Activated gamma-delta T cell (primary cell): ENCODE data around the gene RFX2.

Experiments used
- DNase-seq: peaks from one replicate; lab custom pipeline; 2025; lab: John Stamatoyannopoulos, UW

The RFX2 gene

DNA sequence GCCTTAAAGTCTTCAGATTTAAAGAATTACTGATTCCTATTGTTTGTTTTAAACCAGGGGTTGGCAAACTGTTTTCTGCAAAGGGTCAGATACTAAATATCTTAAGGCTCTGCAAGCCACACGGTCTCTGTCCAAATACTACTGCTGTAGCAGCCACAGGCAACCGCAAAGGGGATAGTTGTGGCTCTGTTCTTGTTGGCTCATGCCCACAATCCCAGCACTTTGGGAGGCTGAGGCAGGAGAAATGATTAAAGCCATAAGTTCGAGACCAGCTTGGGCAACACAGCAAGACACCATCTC, 154.7 kb downstream of the RFX2 start:
- no peak for DNase-seq

DNA sequence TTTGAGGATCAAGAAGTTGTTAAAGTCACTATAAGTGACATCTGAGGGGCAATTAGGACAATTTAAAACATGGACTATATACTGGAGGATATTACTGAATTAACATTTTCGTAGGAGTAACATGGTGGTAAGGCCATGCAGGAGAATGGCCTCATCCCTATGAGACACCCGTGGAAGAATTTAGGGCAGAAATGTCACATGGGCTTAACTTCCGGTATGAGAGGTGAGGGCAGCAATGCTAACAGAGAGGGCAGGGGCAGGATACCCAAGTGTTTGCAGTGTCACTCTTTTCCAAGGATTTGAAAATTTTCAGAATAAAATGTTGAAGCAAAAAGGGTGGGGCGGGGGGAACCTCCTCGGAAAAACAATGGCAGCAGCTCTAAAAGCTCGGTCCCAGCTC, 156.0 kb downstream of the RFX2 start:
- no peak for DNase-seq

DNA sequence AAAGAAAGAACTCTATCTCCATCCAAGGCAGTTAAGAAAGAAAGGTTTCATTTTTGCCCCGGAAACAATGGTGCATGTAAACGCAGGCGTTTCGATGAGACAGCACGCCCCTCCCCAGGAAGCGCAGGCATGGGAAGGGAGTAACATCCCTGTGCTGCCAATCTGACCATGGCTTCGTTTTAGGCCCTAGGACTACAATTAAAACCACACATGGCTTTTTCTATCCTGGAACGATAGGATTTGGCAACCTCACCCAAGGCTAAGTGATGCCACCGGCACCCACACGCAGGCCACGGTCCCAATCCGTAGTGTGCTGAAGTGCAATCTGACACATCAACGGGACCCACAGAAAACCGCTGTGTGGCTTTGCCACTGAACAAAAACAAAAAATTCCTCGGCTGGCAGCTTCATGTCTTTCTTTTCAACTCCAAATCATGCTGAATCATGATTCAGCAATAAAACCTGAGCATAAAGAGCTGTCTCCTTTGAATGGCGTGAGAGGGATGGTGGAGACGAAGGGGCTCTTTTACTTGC, 156.6 kb downstream of the RFX2 start:
- no peak for DNase-seq

DNA sequence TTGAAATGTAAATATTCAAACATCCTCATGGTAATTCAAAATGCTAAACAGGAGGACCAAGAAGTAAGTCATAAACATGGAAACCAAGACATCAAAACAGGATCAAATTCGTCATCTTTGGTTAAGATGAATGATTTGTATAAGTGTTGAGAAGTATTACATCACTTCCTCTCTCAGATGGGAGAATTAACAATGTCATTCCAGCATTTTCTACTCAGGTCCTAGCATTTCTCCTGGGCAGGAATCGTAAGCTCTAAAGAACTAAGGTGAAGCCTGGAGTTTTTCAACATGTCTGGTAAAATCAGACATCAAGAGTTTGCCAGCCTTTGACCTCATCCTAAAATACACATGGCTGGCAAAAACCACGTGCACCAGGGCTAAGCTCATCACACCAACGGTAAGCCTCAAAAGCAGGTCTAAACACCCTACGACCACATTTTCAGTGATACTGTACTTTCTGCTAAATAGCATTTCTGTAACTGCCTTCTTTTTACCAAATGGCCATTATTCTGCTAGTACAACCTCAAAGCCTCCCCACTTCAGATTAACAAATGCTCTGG, 157.2 kb downstream of the RFX2 start:
- no peak for DNase-seq

- DNase-seq: no peak
These were observed 157.9 kb downstream of the RFX2 start for GRCh38 chr19:5952193-5953029.

DNA sequence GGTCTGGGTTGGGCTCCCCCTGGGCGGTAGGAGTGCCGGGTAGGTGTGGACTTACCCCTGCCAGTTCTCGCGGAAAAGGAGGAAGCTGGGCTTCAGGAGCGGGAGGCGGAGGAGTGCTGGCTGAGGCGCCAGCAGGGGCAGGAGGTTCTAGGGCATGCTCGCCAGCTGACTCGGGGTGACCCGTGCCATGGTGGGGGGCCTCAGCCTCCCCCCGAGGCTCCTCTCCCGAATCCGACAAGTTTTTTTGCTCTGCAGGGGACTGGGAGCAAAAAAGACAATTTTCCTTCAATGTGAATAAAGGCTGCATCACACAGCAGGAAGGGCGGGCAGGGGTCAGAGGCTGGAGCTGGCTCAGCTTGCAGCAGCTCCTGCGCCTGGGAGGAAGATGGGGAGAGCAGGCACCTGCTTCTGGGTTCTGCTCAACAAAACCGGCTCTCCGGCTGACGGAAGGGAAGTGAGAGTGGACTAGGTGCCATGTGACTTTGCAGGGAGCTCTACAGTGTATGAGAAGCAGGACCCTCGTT, 158.9 kb downstream of the RFX2 start:
- no peak for DNase-seq

DNA sequence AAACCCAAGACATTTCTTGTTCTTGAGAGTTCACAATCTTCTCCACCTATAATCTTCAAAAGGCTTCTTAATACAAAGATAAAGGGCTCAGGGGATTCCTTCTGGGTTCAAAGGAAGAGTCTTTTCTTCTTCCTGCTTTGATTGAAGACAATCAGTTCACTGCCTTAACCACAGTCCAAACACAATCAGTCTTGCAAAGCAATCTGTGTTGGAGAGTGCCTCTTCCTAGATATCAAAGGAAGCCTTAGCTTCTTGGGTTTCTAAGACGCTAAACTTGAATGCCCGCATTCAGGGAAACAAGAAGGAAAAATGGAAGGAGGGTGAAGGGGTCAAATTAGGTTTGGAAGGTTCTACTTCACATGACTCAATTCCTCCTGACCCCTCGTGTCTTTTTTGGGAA, 159.6 kb downstream of the RFX2 start:
- no peak for DNase-seq

- no peak for DNase-seq
These were observed 160.5 kb downstream of the RFX2 start for GRCh38 chr19:5949792-5950305.

DNA sequence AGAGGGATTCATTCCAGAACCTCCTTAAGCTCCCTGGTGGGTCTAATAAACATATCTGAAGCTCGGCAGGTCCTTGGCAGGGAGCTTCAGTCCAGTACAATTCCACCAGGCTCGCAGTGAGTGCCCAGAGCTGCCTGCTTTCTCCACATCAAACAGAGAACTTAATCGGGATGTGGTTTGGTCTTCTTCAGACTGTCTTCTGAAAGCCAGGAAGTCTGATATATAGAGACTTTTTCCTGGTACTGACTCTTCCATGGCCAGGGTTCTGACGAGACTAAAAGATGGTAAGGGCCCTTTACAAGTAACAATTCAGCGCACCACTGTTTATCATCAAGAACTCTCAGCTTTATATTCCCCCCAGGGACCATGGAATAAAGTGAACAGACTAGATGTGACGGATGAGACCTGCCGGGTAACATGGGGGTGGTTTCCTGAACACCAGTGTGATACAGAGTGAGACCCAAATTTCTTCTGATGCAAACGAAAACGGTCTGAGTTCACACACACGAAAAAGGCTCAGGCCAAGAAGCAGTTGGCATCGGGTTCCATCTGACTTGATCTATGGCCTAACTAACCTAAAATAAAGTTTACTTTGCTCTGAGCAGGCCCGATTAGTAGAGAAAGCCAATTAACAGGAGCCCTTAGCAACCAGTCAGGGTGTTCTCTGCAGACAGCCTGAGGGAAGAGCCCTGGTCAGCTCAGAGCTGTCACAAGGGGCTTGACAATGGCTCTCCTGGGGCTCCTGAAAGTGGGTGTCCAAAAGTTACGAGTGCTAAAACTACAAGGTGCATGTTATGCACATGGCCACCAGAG, 161.3 kb downstream of the RFX2 start:
- DNase-seq: no peak

DNA sequence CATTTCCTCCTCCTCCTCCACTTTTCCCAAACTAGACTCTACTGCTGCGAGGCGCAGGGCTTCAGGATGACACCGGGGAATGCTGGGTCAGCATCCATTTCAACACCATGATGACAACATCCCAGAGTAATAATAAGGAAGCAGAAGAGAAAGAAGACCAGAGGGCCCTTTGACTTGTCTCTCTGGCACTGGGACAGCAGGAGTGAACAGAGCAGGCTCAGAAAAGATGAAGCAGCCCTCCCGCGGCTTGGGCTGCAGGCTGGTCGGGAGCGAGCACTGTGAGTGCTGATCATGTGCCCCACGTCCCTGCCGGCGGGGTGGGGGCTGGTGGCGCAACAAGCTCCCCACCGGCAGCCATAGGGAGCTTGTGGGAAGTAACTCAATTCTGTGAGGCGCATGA, 162.9 kb downstream of the RFX2 start:
- DNase-seq: no peak

DNA sequence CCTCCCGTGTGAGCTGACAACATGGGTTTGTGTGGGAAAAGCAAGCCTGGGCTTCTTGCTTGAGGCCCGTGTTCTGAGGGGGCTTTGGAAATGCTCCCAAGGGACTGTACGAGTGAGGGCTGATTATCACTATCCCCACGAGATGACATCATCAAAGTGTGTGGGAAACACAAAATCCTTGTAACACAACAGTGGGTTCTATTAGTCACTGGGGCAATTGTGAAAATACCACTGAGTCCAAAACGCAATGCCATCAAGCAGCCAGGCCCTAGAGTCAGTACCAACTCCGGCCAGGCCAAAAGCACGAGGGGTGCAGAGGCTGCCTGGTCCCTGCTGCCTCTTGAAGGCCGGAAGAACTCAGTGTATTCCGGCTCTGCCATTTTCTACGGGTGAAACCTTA, 166.7 kb downstream of the RFX2 start:
- no peak for DNase-seq
